Skeletal muscle satellite cell (primary cell): ENCODE data around the gene TNFRSF1A.
A peak's percentile ranks its signal among the peaks of the same experiment; 100 is the strongest.
"Not testable (repeated sequence)": the region's sequence is repeated elsewhere in the genome, so short reads cannot be mapped to it uniquely, and the experiment has no call there.

Source experiments
- H3K27me3 ChIP-seq: 2 replicates; pipeline ENCODE4 v1.7.0; 2013; ENCODE audit warnings: low read length; ENCODE audit not compliant: control insufficient read depth, insufficient read depth
- H3K36me3 ChIP-seq: 2 replicates; pipeline ENCODE4 v1.7.0; 2013; ENCODE audit warnings: mild to moderate bottlenecking, control low read depth, low read length; ENCODE audit not compliant: insufficient read depth
- H3K4me1 ChIP-seq: 2 replicates; pipeline ENCODE4 v1.7.0; 2013; ENCODE audit warnings: low read length; ENCODE audit not compliant: control insufficient read depth, insufficient read depth
- H3K4me2 ChIP-seq: 2 replicates; pipeline ENCODE4 v1.7.0; 2013; ENCODE audit warnings: mild to moderate bottlenecking, low read length
- H3K4me3 ChIP-seq: 2 replicates; pipeline ENCODE4 v1.7.0; 2013; ENCODE audit warnings: low read length
- H3K9ac ChIP-seq: 2 replicates; pipeline ENCODE4 v1.7.0; 2013; ENCODE audit warnings: mild to moderate bottlenecking, low read depth, low read length, moderate library complexity
- H3K9me3 ChIP-seq: replicated peaks from 2 replicates; pipeline ENCODE4 v1.7.0; 2013; ENCODE audit warnings: mild to moderate bottlenecking, control low read depth, low read length

Gene TNFRSF1A

DNA sequence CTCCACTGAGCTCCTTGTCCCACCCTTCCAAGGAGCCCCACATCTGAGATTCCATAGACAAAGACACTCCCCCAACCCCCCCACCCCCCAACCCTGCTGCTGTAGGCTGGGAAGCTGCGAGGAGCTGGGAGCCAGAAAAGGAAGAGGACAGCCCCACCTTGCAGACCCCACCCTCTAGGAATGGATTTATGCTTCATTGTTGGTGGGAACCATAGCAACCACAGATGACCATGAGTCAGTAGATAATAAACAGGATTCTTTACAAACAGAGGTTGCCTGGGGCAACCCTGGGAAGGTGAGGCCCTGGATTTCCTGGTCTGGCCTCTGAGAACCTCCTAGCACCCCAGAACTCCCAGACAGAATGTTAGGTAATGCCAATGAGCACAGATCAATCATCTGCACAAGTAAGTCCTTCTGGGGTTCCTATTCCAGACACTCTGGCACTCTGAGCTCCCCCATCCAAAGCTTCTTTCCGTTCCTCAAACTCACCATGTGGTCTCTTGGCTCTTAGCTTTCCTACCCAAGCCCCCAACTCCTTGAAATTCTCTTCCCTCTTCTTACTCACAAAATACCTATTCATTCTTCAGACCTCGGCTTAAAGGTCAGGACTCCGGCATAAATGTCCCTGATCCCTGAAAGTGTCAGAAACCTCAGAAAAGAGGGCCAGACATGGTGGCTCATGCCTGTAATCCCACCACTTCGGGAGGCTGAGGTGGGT is 46.6 kb downstream of the TNFRSF1A start:
- Histone ChIP-seq H3K9me3 (no peaks in the 10 kb centered on the region), H3K4me3 (no peak overlapping the region), H3K4me1 (peaks cover 38% of the 10 kb centered on the region), H3K9ac (peak overlapping the region; percentile 65), H3K27me3 (no peaks in the 10 kb centered on the region), H3K4me2 (no peak overlapping the region), H3K36me3 (no peaks in the 10 kb centered on the region)

DNA sequence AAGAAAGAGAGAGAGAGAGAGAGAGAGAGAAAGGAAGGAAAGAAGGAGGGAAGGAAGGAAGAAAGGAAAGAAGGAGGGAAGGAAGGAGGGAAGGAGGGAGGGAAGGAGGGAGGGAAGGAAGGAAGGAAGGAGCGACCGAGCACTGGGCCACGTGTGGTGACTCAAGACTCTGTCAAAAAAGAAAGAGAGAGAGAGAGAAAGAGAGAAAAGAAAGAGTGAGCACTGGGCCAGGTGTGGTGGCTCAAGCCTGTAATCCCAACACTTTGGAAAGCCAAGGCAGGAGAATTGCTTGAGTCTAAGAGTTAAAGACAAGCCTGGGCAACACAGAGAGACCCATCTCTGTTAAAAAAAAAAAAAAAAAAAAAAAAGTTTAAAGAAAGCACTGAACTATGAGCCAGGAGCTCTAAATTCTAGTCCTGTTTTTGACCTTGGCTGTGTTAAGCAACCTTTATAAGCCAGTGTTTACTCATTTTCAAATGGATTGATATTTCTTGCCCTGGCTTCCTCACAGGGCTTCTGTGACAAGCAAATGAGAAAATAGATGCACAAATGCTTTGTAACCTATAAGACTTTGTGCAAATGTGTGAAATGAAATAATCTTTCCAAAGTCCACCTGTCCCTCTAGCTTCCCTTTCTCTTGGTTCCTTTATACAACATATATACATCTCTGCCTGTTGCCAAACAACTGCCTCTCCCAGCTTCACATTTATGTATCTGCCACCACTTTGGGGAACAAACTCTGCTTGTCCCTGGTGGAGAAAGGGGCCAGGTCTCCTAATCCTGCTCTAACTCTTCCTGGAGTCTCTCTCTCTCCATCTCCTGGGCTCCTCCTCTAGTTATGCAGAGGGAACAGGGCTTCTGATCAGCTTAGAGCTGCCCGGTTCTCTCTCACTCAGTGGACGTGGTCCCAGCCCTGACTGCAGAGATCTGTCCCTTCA is 47.5 kb downstream of the TNFRSF1A start:
- Histone ChIP-seq H3K36me3 (no peaks in the 10 kb centered on the region), H3K4me3 (no peak overlapping the region), H3K9me3 (no peaks in the 10 kb centered on the region), H3K27me3 (no peaks in the 10 kb centered on the region), H3K4me1 (peaks cover 38% of the 10 kb centered on the region), H3K9ac (peak overlapping the region; percentile 27), H3K4me2 (no peak overlapping the region)

DNA sequence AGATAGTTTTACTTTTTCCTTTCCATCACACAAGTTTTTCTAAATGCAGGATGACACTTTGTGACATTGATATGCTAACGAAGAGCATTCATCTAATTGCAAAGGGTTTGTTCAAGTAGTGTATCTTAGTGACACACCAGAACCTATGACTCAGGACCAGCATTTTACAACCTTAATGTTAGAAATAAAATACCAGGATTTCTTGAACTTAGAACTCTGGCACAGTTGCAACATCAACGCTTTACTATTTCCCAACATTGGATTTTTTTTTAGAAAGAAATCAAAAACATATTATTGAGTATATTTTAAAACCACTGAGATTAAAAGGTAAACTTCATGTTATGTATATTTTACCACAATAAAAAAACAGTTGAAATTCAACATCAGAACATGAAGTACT is 49.3 kb downstream of the TNFRSF1A start:
- no peaks in the 10 kb centered on the region for H3K36me3 ChIP-seq
- H3K4me3 ChIP-seq: no peak overlapping the region
- peak overlapping the region; percentile 51 for H3K9ac ChIP-seq
- H3K9me3 ChIP-seq: no peaks in the 10 kb centered on the region
- no peaks in the 10 kb centered on the region for H3K27me3 ChIP-seq
- H3K4me1 ChIP-seq: peaks cover 40% of the 10 kb centered on the region
- peak overlapping the region; percentile 52 for H3K4me2 ChIP-seq

DNA sequence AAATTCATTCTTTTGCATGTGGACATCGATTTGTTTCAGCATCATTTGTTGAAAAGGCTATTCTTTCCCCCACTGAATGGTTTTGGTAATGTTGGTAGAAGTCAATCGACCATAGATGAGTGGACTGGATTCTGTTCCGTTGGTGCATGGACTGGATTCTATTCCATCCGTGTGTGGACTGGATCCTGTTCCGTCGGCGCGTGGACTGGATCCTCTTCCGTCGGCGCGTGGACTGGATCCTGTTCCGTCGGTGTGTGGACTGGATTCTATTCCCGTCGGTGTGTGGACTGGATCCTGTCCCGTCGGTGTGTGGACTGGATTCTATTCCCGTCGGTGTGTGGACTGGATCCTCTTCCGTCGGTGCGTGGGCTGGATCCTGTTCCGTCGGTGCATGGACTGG is 52.0 kb downstream of the TNFRSF1A start:
- peaks cover 53% of the 10 kb centered on the region for H3K4me1 ChIP-seq
- H3K4me2 ChIP-seq, H3K9ac ChIP-seq, H3K4me3 ChIP-seq, H3K27me3 ChIP-seq, H3K36me3 ChIP-seq, H3K9me3 ChIP-seq: not testable (repeated sequence)

DNA sequence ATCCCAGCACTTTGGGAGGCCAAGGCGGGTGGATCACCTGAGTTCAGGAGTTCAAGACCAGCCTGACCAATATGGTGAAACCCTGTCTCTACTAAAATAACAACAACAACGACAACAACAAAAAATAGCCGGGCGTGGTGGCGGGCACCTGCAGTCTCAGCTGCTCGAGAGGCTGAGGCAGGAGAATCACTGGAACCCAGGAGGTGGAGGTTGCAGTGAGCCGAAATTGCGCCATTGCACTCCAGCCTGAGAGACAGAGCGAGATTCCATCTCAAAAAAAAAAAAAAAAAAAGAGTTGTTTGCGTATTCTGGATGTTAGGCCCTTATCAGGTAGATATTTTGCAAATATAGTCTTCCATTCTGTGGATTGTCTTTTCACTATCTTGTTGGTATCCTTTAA is 52.8 kb downstream of the TNFRSF1A start:
- H3K9ac ChIP-seq, H3K4me3 ChIP-seq, H3K4me2 ChIP-seq, H3K36me3 ChIP-seq, H3K9me3 ChIP-seq, H3K27me3 ChIP-seq: not testable (repeated sequence)
- H3K4me1 ChIP-seq: peaks cover 47% of the 10 kb centered on the region

DNA sequence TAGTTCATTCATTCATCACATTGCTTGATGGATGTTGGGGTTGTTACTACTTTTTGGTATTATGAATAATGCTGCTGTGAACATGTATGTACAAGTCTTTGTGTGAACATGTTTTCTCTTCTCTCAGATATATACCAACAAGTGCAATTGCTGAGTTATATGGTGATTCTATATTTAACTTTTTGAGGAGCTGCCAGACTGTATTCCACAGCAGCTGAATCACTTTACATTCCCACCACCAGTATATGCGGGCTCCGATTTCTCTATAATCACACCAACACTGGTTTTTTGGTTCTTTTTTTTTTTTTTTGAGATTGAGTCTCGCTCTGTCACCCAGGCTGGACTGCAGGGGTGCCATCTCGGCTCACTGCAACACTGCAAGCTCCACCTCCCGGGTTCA is 53.6 kb downstream of the TNFRSF1A start:
- H3K4me1 ChIP-seq: peaks cover 42% of the 10 kb centered on the region
- no peaks in the 10 kb centered on the region for H3K27me3 ChIP-seq
- no peak overlapping the region for H3K4me2 ChIP-seq
- no peak overlapping the region for H3K9ac ChIP-seq
- no peaks in the 10 kb centered on the region for H3K36me3 ChIP-seq
- no peak overlapping the region for H3K4me3 ChIP-seq
- no peaks in the 10 kb centered on the region for H3K9me3 ChIP-seq

DNA sequence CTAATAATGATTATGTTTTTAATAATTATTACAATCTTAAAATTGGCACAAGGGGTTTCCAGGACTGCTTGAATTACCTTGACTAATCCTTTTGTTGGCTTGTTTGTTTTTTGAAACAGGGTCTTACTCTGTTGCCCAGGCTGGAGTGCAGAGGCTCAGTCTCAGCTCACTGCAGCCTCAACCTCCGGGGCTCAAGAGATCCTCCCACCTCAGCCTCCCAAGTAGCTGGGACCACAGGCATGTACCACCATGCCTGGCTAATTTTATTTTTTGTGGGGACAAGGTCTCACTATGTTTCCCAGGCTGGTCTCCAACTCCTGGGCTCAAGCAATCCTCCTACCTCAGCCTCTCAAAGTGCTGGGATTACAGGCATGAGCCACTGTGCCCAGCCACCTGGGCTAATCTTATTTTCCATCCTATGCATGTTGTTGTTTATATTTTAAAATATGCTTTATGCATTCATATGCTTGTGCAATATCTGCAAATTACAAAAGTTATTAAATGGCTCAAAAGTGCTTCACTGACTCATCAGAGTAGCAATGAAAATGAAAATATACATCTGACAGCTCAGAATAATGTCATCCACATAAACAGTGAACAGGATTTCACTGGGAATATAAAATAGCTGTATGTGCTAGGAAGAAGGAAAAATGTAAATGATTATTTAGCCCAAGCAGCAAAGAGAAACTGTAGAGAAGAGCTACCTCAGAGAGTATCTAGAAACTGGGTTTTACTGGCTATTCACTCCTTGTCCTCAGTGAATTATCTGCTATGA is 56.2 kb downstream of the TNFRSF1A start:
- Histone ChIP-seq H3K4me2 (peak overlapping the region; percentile 67), H3K9ac (peak overlapping the region; percentile 73), H3K4me3 (peak overlapping the region; percentile 36), H3K27me3 (no peaks in the 10 kb centered on the region), H3K36me3 (no peaks in the 10 kb centered on the region), H3K4me1 (peaks cover 42% of the 10 kb centered on the region), H3K9me3 (no peaks in the 10 kb centered on the region)

DNA sequence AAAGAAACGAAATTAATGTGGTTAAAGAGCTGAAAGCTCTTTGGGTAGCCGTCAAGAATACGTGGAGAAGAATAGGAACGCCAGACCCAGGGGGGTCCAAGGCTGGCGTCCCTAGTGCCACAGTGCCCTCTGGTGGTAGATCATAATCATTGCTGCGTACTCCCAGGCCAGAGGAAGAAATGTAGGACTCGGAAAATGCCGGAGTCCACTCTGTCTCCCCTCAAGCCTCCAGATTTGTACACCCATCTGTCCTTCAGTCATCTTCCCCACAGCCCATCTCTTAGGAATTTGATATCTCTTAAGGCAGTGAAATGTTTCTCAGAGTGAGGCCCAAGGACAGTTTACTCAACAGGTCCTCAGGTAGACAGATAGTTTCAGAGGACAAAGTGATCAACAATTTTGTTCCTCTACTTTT is 56.8 kb downstream of the TNFRSF1A start:
- H3K9ac ChIP-seq: peak overlapping the region; percentile 70
- H3K4me1 ChIP-seq: peaks cover 48% of the 10 kb centered on the region
- no peaks in the 10 kb centered on the region for H3K36me3 ChIP-seq
- H3K27me3 ChIP-seq: no peaks in the 10 kb centered on the region
- peak overlapping the region; percentile 64 for H3K4me2 ChIP-seq
- no peak overlapping the region for H3K4me3 ChIP-seq
- no peaks in the 10 kb centered on the region for H3K9me3 ChIP-seq

DNA sequence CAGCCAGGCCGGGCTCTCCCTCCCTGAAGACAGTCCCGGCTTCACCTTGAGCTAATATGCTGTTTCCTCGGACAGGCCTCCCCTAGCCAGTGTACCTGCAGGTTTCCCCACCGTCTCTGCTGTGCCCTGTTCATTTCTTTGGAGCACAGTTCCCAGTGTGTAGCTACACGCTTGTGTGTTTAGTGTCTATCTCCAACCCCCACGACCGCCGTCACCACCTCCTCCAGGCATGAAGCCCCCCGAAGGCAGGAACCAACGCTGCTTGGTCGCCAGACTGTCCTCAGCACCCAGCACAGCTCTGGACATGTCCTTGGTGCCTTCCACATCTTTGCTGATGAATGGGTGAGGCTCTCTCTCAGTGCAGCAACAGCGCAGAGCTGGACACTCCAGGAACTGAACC is 57.6 kb downstream of the TNFRSF1A start:
- Histone ChIP-seq H3K36me3 (no peaks in the 10 kb centered on the region), H3K9ac (no peak overlapping the region), H3K9me3 (no peaks in the 10 kb centered on the region), H3K4me2 (no peak overlapping the region), H3K4me1 (peaks cover 56% of the 10 kb centered on the region), H3K27me3 (no peaks in the 10 kb centered on the region), H3K4me3 (no peak overlapping the region)

DNA sequence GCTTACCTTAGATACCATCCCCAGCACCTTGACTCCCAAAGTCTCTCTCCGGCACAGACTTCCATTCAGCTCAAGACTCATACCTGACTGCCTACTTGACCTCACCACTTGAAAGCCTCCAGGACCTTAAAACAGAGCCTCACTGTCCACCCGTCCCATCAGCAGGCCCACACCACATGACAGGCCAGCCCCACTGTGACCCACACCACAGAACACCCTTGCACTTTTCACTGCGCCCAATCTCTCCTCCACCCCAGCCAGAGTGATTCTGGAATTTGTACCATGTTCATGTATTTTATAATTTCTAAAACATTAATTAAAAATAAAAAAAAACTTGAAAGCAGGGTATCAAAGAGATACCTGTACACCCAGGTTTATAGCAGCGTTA is 59.4 kb downstream of the TNFRSF1A start:
- no peaks in the 10 kb centered on the region for H3K36me3 ChIP-seq
- H3K4me2 ChIP-seq: no peak overlapping the region
- no peak overlapping the region for H3K4me3 ChIP-seq
- H3K9me3 ChIP-seq: no peaks in the 10 kb centered on the region
- peaks cover 61% of the 10 kb centered on the region for H3K4me1 ChIP-seq
- H3K27me3 ChIP-seq: no peaks in the 10 kb centered on the region
- H3K9ac ChIP-seq: no peak overlapping the region

DNA sequence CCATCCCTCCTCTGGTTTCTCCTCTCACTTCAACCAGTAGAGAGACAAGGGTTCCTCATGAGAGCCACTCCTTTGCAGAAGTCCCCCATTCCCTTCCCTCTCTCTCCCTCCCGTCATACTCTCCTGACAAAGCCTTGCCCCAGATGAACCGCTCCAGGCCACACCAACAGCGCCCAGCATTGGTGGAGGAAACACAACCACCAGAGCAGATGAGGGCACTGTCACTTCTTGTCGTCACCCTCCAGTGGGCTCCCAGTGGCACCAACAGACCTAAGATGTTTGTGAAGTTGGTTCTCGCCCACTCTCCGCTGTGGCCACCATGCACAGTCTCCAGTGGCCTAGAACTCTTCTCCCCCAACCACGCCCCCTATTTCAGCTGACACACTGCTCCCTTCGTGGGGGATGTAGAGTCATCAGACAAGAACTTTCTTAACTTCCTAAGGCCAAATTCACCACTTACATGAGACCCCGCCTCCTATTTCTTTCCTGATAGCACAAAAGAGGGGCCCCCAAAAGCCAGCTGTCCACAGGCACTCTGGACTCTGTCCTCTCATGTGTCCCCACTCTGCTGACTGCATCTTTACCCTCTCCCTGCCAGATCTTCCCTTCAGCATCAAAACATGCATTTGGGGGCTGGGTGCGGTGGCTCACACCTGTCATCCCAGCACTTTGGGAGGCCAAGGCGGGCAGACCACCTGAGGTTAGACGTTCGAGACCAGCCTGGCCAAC is 60.6 kb downstream of the TNFRSF1A start:
- peaks cover 49% of the 10 kb centered on the region for H3K4me1 ChIP-seq

More for the DNA sequence above, 60.6 kb downstream of the TNFRSF1A start:
- no peaks in the 10 kb centered on the region for H3K27me3 ChIP-seq
- no peak overlapping the region for H3K4me2 ChIP-seq
- no peaks in the 10 kb centered on the region for H3K9me3 ChIP-seq
- H3K36me3 ChIP-seq: no peaks in the 10 kb centered on the region
- H3K4me3 ChIP-seq: no peak overlapping the region
- no peak overlapping the region for H3K9ac ChIP-seq
